Upper lobe of left lung (tissue), 4 donors: ENCODE data around the gene OGDHL.

ENCODE experiments used
- POLR2A ChIP-seq, 4 donors: fragments of 450-650 bp; IDR thresholded peaks; one replicate each; pipeline ENCODE4 v1.5.1; 2016 to 2017; ENCODE audit warnings: antibody characterized with exemption in 4 of 4, mild to moderate bottlenecking in 2 of 4
- POLR2AphosphoS5 ChIP-seq, 2 donors: sonication (generic); formaldehyde crosslinking; IDR thresholded peaks; one replicate each; pipeline ENCODE4 v1.5.1; 2017; ENCODE audit warnings: antibody characterized with exemption in 2 of 2
- TF ChIP-seq, protein P1 (sequence below), 6 experiments: fragments of 450-650 bp in 4 of 6; fragments of 200-600 bp in 2 of 6; sonication (generic) in 2 of 6; IDR thresholded peaks; one replicate each; pipeline ENCODE4 v1.5.1; 2016 to 2019; ENCODE audit warnings: antibody characterized with exemption in 6 of 6

- TF ChIP-seq, protein P1, sequence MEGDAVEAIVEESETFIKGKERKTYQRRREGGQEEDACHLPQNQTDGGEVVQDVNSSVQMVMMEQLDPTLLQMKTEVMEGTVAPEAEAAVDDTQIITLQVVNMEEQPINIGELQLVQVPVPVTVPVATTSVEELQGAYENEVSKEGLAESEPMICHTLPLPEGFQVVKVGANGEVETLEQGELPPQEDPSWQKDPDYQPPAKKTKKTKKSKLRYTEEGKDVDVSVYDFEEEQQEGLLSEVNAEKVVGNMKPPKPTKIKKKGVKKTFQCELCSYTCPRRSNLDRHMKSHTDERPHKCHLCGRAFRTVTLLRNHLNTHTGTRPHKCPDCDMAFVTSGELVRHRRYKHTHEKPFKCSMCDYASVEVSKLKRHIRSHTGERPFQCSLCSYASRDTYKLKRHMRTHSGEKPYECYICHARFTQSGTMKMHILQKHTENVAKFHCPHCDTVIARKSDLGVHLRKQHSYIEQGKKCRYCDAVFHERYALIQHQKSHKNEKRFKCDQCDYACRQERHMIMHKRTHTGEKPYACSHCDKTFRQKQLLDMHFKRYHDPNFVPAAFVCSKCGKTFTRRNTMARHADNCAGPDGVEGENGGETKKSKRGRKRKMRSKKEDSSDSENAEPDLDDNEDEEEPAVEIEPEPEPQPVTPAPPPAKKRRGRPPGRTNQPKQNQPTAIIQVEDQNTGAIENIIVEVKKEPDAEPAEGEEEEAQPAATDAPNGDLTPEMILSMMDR (IDR thresholded peaks at IDR 0.05), result no peak
- TF ChIP-seq POLR2A (IDR thresholded peaks at IDR 0.05), result no peak
- TF ChIP-seq POLR2AphosphoS5 (IDR thresholded peaks at IDR 0.05), result no peak
Observed at GRCh38 chr10:49736564-49737113, 25.5 kb downstream of the OGDHL start.
